MG63 (cell line): ENCODE data around the gene EARS2. TPM values are rescaled to one million over a fixed set of nuclear protein-coding genes. Genes with fewer than 3 reads are reported as not detected.
"Not testable (repeated sequence)": the region's sequence is repeated elsewhere in the genome, so short reads cannot be mapped to it uniquely, and the experiment has no call there.

Experiments
- DNase-seq: peaks from one replicate; pipeline ENCODE4 v3.0.0-alpha.2; 2020
- H3K27me3 ChIP-seq: fragments of 250-450 bp; sonication (Bioruptor Pico); 2 replicates; pipeline ENCODE4 v1.5.1; 2020; ENCODE audit warnings: mild to moderate bottlenecking, moderate library complexity
- H3K36me3 ChIP-seq: fragments of 250-450 bp; sonication (Bioruptor Pico); 2 replicates; pipeline ENCODE4 v1.5.1; 2020; ENCODE audit warnings: mild to moderate bottlenecking, moderate library complexity
- H3K4me3 ChIP-seq: fragments of 250-450 bp; sonication (Bioruptor Pico); 2 replicates; pipeline ENCODE4 v1.5.1; 2020; ENCODE audit warnings: mild to moderate bottlenecking, moderate library complexity
- H3K9me3 ChIP-seq: fragments of 250-450 bp; sonication (Bioruptor Pico); 2 replicates; pipeline ENCODE4 v1.5.1; 2020; ENCODE audit warnings: mild to moderate bottlenecking, moderate library complexity
- total RNA-seq: library from RNA; depleted of rRNA; stranded (reverse); fragments of >200 nt; shearing (Covaris generic); gene quantifications from 2 replicates; pipeline ENCODE4 v1.2.3, GENCODE V29; 2014; ENCODE audit warnings: low replicate concordance; rRNA removed

EARS2 gene
- 23.8 and 45.3 TPM in 2 replicates for total RNA-seq

GRCh38 chr16:23556881-23557778, at the start of gene EARS2, which contains the start of gene UBFD1:
EARS2 (minus strand) TSS chr16:23557350; CDS start chr16:23557343, 7 bp downstream.
UBFD1 (plus strand) TSS chr16:23557727; CDS start chr16:23557743, 16 bp downstream.
- peak within 1 kb of the TSS; percentile 95 for H3K4me3 ChIP-seq
- H3K27me3 ChIP-seq: no peaks in the 10 kb centered on the region
- H3K36me3 ChIP-seq: peaks cover 63% of the 10 kb centered on the region
- no peaks in the 10 kb centered on the region for H3K9me3 ChIP-seq
- peak; percentile 99 for DNase-seq

- no peak overlapping the region for H3K4me3 ChIP-seq
- peak; percentile 31 for DNase-seq
- no peaks in the 10 kb centered on the region for H3K9me3 ChIP-seq
Measured at GRCh38 chr16:23597003-23597756, 40.0 kb upstream of the EARS2 start.

GRCh38 chr16:23595951-23596720, 39.0 kb upstream of the EARS2 start, which contains the start of gene NDUFAB1:
NDUFAB1 (minus strand) TSS chr16:23596316; CDS start chr16:23596290, 26 bp downstream.
- Histone ChIP-seq H3K9me3 (no peaks in the 10 kb centered on the region), H3K36me3 (peaks cover 46% of the 10 kb centered on the region), H3K27me3 (no peaks in the 10 kb centered on the region), H3K4me3 (peak within 1 kb of the TSS; percentile 90)
- DNase-seq: peak; percentile 93

More at GRCh38 chr16:23597003-23597756, 40.0 kb upstream of the EARS2 start:
- H3K36me3 ChIP-seq: peaks cover 36% of the 10 kb centered on the region
- H3K27me3 ChIP-seq: no peaks in the 10 kb centered on the region

GRCh38 chr16:23595246-23595950, 38.2 kb upstream of the EARS2 start:
- H3K9me3 ChIP-seq: no peaks in the 10 kb centered on the region
- H3K4me3 ChIP-seq: peak overlapping the region; percentile 90
- peaks cover 52% of the 10 kb centered on the region for H3K36me3 ChIP-seq
- DNase-seq: no peak
- H3K27me3 ChIP-seq: no peaks in the 10 kb centered on the region

GRCh38 chr16:23594186-23594585, 37.0 kb upstream of the EARS2 start:
- Histone ChIP-seq H3K9me3 (no peaks in the 10 kb centered on the region), H3K4me3 (no peak overlapping the region), H3K36me3 (peaks cover 63% of the 10 kb centered on the region), H3K27me3 (no peaks in the 10 kb centered on the region)
- no peak for DNase-seq

- H3K27me3 ChIP-seq: no peaks in the 10 kb centered on the region
- DNase-seq: no peak
- H3K9me3 ChIP-seq: no peaks in the 10 kb centered on the region
- no peak overlapping the region for H3K4me3 ChIP-seq
- H3K36me3 ChIP-seq: peaks cover 97% of the 10 kb centered on the region
Measured at GRCh38 chr16:23590181-23590580, 33.0 kb upstream of the EARS2 start.

GRCh38 chr16:23587726-23588125, 30.6 kb upstream of the EARS2 start:
- peaks cover 88% of the 10 kb centered on the region for H3K36me3 ChIP-seq
- H3K4me3 ChIP-seq: no peak overlapping the region
- peak; percentile 90 for DNase-seq
- H3K27me3 ChIP-seq: no peaks in the 10 kb centered on the region
- H3K9me3 ChIP-seq: no peaks in the 10 kb centered on the region

GRCh38 chr16:23584186-23585076, 27.3 kb upstream of the EARS2 start:
- no peak overlapping the region for H3K4me3 ChIP-seq
- no peaks in the 10 kb centered on the region for H3K9me3 ChIP-seq
- DNase-seq: no peak
- H3K36me3 ChIP-seq: peaks cover 85% of the 10 kb centered on the region
- no peaks in the 10 kb centered on the region for H3K27me3 ChIP-seq

- not testable (repeated sequence) for H3K9me3 ChIP-seq, H3K27me3 ChIP-seq, DNase-seq, H3K4me3 ChIP-seq
- H3K36me3 ChIP-seq: peaks cover 76% of the 10 kb centered on the region
Measured at GRCh38 chr16:23583271-23583670, 26.1 kb upstream of the EARS2 start.

- Histone ChIP-seq H3K9me3 (no peaks in the 10 kb centered on the region), H3K27me3 (no peaks in the 10 kb centered on the region), H3K36me3 (peaks cover 68% of the 10 kb centered on the region), H3K4me3 (no peak overlapping the region)
- no peak for DNase-seq
Measured at GRCh38 chr16:23581764-23582163, 24.6 kb upstream of the EARS2 start.

- no peaks in the 10 kb centered on the region for H3K9me3 ChIP-seq
- H3K27me3 ChIP-seq: no peaks in the 10 kb centered on the region
- DNase-seq: no peak
- no peak overlapping the region for H3K4me3 ChIP-seq
- H3K36me3 ChIP-seq: peaks cover 58% of the 10 kb centered on the region
Measured at GRCh38 chr16:23580391-23580790, 23.2 kb upstream of the EARS2 start.

- Histone ChIP-seq H3K36me3 (peaks cover 53% of the 10 kb centered on the region), H3K9me3 (no peaks in the 10 kb centered on the region), H3K27me3 (no peaks in the 10 kb centered on the region), H3K4me3 (no peak overlapping the region)
- no peak for DNase-seq
Measured at GRCh38 chr16:23579371-23579770, 22.2 kb upstream of the EARS2 start.

GRCh38 chr16:23578101-23578830, 21.1 kb upstream of the EARS2 start:
- DNase-seq: no peak

GRCh38 chr16:23577493-23577892, 20.3 kb upstream of the EARS2 start:
- no peaks in the 10 kb centered on the region for H3K27me3 ChIP-seq
- DNase-seq: no peak
- no peak overlapping the region for H3K4me3 ChIP-seq
- H3K9me3 ChIP-seq: no peaks in the 10 kb centered on the region
- H3K36me3 ChIP-seq: peaks cover 61% of the 10 kb centered on the region

More at GRCh38 chr16:23578101-23578830, 21.1 kb upstream of the EARS2 start:
- no peak overlapping the region for H3K4me3 ChIP-seq
- peaks cover 56% of the 10 kb centered on the region for H3K36me3 ChIP-seq
- H3K27me3 ChIP-seq: no peaks in the 10 kb centered on the region
- no peaks in the 10 kb centered on the region for H3K9me3 ChIP-seq
